GM12873 (cell line): Measurements from ENCODE around the gene SLC38A11.

Source experiments
- TF ChIP-seq, protein P1 (sequence below): IDR thresholded peaks from 2 replicates; pipeline ENCODE4 v1.5.1; 2012; ENCODE audit warnings: low read depth, mild to moderate bottlenecking, moderate library complexity, low read length, control low read depth; ENCODE audit not compliant: insufficient read depth; ENCODE audit errors: missing control alignments

Gene SLC38A11

GRCh38 chr2:164911832-164912231 is 43.5 kb downstream of the SLC38A11 start:
- TF ChIP-seq, protein P1, sequence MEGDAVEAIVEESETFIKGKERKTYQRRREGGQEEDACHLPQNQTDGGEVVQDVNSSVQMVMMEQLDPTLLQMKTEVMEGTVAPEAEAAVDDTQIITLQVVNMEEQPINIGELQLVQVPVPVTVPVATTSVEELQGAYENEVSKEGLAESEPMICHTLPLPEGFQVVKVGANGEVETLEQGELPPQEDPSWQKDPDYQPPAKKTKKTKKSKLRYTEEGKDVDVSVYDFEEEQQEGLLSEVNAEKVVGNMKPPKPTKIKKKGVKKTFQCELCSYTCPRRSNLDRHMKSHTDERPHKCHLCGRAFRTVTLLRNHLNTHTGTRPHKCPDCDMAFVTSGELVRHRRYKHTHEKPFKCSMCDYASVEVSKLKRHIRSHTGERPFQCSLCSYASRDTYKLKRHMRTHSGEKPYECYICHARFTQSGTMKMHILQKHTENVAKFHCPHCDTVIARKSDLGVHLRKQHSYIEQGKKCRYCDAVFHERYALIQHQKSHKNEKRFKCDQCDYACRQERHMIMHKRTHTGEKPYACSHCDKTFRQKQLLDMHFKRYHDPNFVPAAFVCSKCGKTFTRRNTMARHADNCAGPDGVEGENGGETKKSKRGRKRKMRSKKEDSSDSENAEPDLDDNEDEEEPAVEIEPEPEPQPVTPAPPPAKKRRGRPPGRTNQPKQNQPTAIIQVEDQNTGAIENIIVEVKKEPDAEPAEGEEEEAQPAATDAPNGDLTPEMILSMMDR = no peak

- TF ChIP-seq, protein P1 = no peak
Observed at GRCh38 chr2:164910101-164910899, 45.0 kb downstream of the SLC38A11 start.

GRCh38 chr2:164906947-164907346 is 48.4 kb downstream of the SLC38A11 start:
- TF ChIP-seq, protein P1 = no peak

DNA sequence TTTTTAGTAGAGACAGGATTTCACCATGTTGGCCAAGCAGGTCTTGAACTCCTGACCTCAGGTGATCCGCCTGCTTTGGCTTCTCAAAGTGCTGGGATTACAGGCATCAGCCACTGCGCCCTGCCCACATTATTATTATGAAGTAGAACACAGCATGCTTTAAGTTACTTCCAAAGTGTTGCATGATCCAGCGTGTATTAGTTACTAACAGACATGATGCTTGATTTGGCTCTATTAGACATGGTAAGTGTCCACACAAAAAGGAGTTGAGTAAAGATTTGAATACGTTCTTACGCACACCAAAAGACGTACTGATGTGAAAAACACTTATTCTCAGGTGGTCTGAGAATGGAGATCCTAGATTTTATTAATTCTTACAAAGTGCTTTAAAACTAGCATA is 50.0 kb downstream of the SLC38A11 start:
- TF ChIP-seq, protein P1 = no peak

GRCh38 chr2:164903951-164904350 is 51.4 kb downstream of the SLC38A11 start:
- TF ChIP-seq, protein P1 = no peak

DNA sequence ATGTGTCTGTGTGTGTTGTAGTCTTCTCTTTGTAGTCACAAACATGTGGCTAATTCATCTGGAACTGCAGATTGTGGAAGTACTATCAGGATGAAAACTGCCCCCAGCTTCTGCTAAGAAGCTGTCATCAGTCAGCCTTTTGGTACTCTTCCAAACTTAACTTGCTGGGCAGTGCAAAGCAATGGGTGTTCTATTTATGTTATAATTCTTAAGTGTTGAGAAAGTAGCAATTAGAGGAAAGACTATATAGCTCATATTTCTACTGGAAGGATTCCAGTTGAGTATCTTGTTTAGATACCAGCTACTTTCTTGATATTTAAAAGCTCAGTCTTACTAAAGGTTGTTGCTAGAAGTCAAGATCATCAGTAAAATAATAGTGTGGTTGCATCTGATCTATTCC is 52.1 kb downstream of the SLC38A11 start:
- TF ChIP-seq, protein P1 = no peak

- TF ChIP-seq, protein P1 = no peak
Observed at GRCh38 chr2:164899121-164899520, 56.2 kb downstream of the SLC38A11 start.
